ENCODE results near the gene HSPA12A. TPM values are rescaled to one million over a fixed set of nuclear protein-coding genes. Genes with fewer than 3 reads are reported as not detected.

HSPA12A gene
- total RNA-seq, 1 donor from 2014 or later, result 22.5 TPM

- intact Hi-C loops (cut with micrococcal nuclease), result no loop called here
- ATAC-seq (no peak), DNase-seq (no peak)
Observed at GRCh38 chr10:116771959-116772585, 29.7 kb upstream of the HSPA12A start.

DNA sequence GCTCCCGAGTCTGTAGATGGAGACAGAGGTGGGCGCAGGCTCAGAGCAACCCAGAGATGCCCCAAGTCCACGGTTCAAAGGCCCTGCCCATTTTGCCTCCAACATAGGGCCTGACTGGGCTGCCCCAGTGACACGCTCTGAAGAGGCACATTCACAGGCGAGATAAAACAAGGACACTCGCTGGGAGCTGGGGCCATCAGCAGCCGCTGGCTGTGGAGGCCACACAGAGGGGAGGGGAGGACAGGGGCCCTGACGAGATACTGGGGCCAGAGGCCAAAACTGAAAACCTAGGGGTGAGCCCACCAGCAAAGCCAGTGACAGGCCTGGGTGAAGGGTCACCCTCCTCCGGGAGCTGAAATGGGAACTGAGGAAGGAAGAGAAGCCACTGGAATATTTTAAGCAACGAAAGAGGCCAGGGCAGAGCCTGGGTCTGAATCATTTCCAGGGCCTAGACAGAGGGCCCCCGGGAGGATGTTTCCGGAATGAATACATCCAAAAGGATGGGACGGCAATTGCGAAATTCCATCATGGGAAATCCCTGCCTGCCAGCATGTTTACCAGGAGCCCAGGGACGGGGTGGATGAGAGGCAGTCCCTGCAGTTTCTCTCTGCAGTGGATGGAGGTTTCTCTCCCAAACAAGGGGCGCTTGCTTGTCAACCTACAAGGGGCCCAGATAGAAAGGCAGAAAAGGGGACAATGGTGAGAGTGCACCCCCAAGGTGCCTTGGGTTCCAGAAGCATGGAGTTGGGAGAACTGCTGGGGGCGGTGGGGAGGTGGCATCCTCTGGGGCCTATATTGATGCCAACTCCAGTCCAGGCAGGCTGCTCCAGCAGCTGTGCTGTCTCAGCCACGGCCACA is 29.0 kb upstream of the HSPA12A start:
- ATAC-seq, result peak; percentile 81
- peak; percentile 67 for DNase-seq
- intact Hi-C loops (cut with micrococcal nuclease), result no loop called here

DNA sequence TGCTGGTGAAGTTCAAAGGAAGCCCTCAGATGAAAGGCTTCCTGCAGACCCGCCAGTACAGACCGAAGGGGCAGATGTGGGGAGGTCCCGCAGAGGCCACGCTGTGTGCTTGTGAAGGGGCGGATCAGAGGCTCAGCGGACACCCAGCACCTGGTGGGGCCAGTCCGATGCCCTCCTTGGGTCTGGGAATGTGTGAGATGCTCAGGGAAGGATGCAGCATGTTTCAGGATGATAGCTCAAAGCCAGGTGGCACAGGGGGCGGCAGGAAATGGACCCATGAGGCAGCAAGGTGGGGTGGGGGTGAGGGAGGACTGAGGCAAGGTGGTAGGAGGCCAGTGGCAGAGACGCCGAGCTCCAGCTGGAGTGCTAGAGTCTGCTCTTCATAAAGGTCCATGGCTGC is 27.9 kb upstream of the HSPA12A start:
- ATAC-seq (no peak), DNase-seq (no peak)
- intact Hi-C loops (cut with micrococcal nuclease), result no loop called here

GRCh38 chr10:116769791-116770190 is 27.4 kb upstream of the HSPA12A start:
- DNase-seq (no peak), ATAC-seq (no peak)
- intact Hi-C loops (cut with micrococcal nuclease), result no loop called here

DNA sequence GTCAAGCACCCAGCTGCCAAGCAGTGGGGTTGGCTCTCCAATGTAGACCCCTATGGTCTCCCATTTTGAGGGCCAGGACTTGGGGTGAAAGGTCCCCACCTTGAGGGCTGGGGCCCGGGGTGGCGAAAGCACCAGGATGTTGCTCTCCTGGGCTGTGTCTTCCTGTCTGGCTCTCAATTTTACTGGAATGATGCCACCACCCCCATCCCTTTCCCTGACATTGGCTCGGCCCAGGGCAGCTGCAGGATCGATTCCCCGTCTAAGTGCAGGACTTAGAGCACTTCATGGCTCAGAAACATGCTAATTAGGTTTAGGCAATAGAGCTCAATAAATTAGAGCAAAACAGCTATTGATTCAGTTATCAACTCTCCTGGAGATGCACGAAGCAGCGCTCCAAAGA is 27.0 kb upstream of the HSPA12A start:
- no peak for ATAC-seq
- intact Hi-C loops (cut with micrococcal nuclease), result no loop called here
- no peak for DNase-seq

DNA sequence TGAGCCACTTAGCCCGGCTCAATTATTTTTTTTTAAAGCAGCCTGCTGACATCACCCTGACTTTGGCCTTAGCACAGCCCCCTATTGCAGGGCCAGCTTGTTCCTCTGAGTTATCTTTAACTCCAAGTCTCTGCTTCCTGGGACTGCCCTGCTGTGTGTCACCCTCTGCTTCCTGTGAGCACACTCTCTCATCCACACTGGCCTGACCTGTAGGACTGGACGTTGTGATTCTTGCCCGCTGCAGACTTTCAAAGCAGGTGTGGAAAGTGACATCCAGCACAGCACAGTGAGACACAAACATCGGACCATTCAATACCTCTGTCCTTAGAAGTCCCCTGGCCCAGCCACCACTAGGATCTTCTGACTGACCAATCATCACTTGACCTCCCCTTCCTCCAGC is 26.4 kb upstream of the HSPA12A start:
- no peak for DNase-seq
- intact Hi-C loops (cut with micrococcal nuclease), result no loop called here
- ATAC-seq, result no peak

- intact Hi-C loops (cut with micrococcal nuclease), result no loop called here
Observed at GRCh38 chr10:116766837-116767634, 24.7 kb upstream of the HSPA12A start.

DNA sequence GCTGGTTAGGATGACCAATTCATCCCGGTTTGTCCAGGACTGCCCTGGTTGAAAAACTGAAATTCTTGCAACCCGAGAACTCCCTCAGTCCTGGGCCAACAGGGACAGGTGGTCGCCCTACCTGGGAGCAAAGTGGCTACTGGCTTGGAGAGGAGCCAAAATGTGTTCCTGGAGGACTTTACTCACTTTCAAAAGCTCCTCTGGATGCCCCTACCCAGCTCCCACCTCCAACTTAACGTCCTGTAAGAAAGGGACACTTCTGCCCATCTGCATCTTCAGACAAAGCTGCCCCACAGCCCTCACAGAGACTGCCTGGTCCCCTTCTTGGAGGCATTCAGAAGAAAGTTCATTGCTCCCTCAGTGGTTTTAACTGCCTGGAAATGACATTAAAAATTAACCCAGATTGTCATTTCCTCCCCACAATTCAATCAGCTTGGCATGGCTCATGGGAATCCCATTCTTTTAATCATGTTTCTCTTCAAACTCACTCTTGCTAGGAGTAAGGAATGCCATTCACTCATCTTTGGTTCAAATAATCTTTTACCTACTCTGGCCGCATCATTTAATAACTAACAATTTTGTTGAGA is 24.0 kb upstream of the HSPA12A start:
- DNase-seq (no peak), ATAC-seq (no peak)
- intact Hi-C loops (cut with micrococcal nuclease), result no loop called here

More at GRCh38 chr10:116766837-116767634, 24.7 kb upstream of the HSPA12A start:
- ATAC-seq, result peak; percentile 71
- peak; percentile 60 for DNase-seq

- no peak for ATAC-seq
- DNase-seq, result no peak
- intact Hi-C loops (cut with micrococcal nuclease), result no loop called here
Observed at GRCh38 chr10:116765648-116766081, 23.3 kb upstream of the HSPA12A start.

DNA sequence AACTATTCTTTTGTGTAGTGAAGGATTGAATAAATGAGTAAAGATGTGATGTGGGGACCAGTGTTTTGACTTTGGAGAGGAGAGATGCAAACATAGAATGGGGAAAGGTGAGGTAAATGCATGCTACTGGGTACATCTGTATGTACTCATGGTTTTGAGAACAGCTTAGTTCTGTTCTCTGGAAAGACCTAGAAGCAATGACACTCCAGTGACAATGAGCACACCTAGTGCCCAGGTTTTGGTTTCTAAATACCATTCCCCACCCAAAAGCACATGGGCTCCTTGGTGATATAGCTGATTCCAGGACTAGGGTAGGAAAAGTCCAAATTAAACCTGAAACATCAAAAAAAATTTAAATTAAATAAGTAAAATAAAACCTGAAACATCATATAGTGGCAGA is 22.6 kb upstream of the HSPA12A start:
- DNase-seq (no peak), ATAC-seq (no peak)
- intact Hi-C loops (cut with micrococcal nuclease), result no loop called here

GRCh38 chr10:116763440-116763839 is 21.1 kb upstream of the HSPA12A start:
- DNase-seq (no peak), ATAC-seq (no peak)
- intact Hi-C loops (cut with micrococcal nuclease), result no loop called here

DNA sequence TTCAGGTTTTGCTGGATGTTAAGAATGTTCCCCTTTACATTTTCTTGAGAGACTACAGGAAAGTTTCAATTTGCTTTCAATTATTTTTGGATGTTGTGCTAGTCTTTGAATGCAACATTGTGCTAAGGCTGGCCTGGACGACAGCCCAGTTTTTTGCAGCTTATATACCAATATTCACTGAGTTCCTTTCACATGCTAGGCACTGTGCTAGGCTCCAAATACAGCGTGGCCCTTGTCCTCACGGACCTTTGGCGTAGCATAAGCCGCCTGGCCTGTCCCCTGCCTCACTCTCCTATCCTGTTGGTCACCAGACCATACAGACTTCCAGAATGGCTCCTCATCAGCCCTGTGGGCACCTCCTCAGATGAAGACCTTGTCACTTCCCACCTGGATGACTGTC is 19.5 kb upstream of the HSPA12A start:
- DNase-seq (no peak), ATAC-seq (no peak)
- intact Hi-C loops (cut with micrococcal nuclease), result no loop called here

GRCh38 chr10:116760919-116761318 is 18.6 kb upstream of the HSPA12A start:
- no peak for ATAC-seq
- intact Hi-C loops (cut with micrococcal nuclease), result no loop called here

DNA sequence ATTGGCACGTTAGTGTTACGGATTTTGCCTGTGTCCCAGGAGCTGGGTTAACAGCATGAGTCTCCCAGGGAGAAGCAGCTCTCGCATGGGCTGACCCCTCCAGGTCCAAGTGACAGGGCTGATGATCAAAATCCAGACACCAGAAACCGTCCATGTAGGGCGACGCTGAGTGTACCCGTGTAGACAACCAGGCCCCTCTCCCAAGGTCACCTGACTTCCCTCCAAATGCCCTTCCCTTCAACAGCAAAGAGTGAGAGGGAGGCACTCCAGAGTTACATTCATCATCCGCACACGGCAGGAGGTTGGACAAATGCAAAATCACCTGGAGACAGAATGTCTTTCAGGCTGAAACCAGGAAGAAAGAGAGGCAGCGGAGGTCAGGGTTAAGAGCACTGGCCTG is 14.9 kb upstream of the HSPA12A start:
- peak; percentile 76 for ATAC-seq
- no peak for DNase-seq
- intact Hi-C loops (cut with micrococcal nuclease), result no loop called here

More at GRCh38 chr10:116760919-116761318, 18.6 kb upstream of the HSPA12A start:
- no peak for DNase-seq

GRCh38 chr10:116756277-116756676 is 13.9 kb upstream of the HSPA12A start:
- DNase-seq (peak; percentile 72), ATAC-seq (peak; percentile 90)
- intact Hi-C loops (cut with micrococcal nuclease), result no loop called here

DNA sequence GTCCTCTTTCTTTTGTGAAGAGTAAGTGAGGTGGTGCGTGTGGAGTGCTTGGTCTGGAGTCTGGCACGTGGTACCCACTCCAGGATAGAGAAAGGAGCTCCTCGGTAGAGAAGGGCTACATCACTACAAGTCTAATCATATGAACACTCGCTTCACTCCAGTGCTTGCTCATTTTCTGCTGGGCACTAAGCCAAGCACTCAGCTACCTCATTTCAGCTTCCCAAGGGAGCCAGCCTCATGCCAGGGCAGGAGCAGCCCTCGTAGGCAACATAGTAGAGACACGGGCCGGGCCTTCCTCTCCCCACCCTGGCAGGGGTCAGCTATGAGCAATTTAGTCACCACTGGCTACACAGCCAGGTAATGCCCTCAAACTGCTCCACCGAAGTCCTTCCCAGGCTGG is 11.4 kb upstream of the HSPA12A start:
- ATAC-seq (peak; percentile 73), DNase-seq (peak; percentile 49)
- intact Hi-C loops (cut with micrococcal nuclease), result no loop called here

- DNase-seq, result no peak
- ATAC-seq, result no peak
- intact Hi-C loops (cut with micrococcal nuclease), result no loop called here
Observed at GRCh38 chr10:116752969-116753665, 10.8 kb upstream of the HSPA12A start.

DNA sequence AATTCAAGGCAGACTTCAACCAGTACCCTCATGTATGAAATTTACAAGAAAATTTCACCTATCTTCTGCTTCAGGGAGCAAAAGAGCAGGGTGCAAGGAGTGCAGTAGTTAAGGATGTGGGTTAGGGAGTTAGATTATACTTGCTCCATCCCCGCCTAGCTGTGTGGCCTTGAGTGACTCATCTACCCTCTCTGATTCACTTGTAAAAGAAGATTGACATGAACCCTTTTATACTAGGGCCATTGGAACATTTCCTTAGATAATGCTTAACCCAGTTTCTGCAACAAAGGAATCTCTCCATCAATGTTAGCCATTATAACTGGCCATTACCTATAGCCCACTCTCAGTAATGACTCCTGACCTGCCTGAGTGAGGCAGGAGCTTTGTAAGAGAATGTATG is 10.2 kb upstream of the HSPA12A start:
- ATAC-seq, result no peak
- intact Hi-C loops (cut with micrococcal nuclease), result no loop called here
- DNase-seq, result no peak

GRCh38 chr10:116748471-116748870 is 6.1 kb upstream of the HSPA12A start:
- DNase-seq (no peak), ATAC-seq (no peak)
- intact Hi-C loops (cut with micrococcal nuclease), result no loop called here

Measured in left ventricle myocardium superior (tissue), 1 donor.